Raji (cell line): ENCODE measurements around the gene WDR38.

ENCODE experiments used
- POLR2A ChIP-seq: IDR thresholded peaks from 2 replicates; pipeline ENCODE4 v1.6.1; 2011; ENCODE audit warnings: low read depth, low read length, control low read depth; ENCODE audit not compliant: insufficient read depth

The WDR38 gene

GRCh38 chr9:124884376-124884775 lies 31.1 kb downstream of the WDR38 start:
- TF ChIP-seq POLR2A = no peak

GRCh38 chr9:124885551-124885950 lies 32.3 kb downstream of the WDR38 start:
- TF ChIP-seq POLR2A = no peak

GRCh38 chr9:124886461-124886860 lies 33.2 kb downstream of the WDR38 start:
- TF ChIP-seq POLR2A = no peak

GRCh38 chr9:124886866-124887492 lies 33.7 kb downstream of the WDR38 start:
- TF ChIP-seq POLR2A = no peak

GRCh38 chr9:124887832-124888231 lies 34.6 kb downstream of the WDR38 start:
- TF ChIP-seq POLR2A = no peak

- TF ChIP-seq POLR2A = no peak
Measured at GRCh38 chr9:124889006-124889405, 35.7 kb downstream of the WDR38 start.

- TF ChIP-seq POLR2A = no peak
Measured at GRCh38 chr9:124890179-124890578, 36.9 kb downstream of the WDR38 start.

- no peak for TF ChIP-seq POLR2A
Measured at GRCh38 chr9:124894035-124894740, 40.9 kb downstream of the WDR38 start.

GRCh38 chr9:124894741-124895170 lies 41.5 kb downstream of the WDR38 start:
- TF ChIP-seq POLR2A = no peak

- no peak for TF ChIP-seq POLR2A
Measured at GRCh38 chr9:124897570-124898460, 44.6 kb downstream of the WDR38 start.

GRCh38 chr9:124899845-124900244 lies 46.6 kb downstream of the WDR38 start:
- TF ChIP-seq POLR2A = no peak

- TF ChIP-seq POLR2A = no peak
Measured at GRCh38 chr9:124906966-124907365, 53.7 kb downstream of the WDR38 start.
